KMS-11 (cell line): Measurements from ENCODE around the gene CCDC28A.

Source experiments
- H2AFZ ChIP-seq: fragments of 200-600 bp; sonication (generic); 2 replicates; pipeline ENCODE4 v1.6.1; 2016; ENCODE audit warnings: antibody characterized with exemption, mixed run types, low read depth
- H3K27ac ChIP-seq: fragments of 200-600 bp; sonication (generic); 2 replicates; pipeline ENCODE4 v1.6.1; 2016; ENCODE audit warnings: mild to moderate bottlenecking, mixed run types
- H3K27me3 ChIP-seq: fragments of 200-600 bp; sonication (generic); 2 replicates; pipeline ENCODE4 v1.6.1; 2017; ENCODE audit warnings: mild to moderate bottlenecking, low read depth, mixed run types, moderate library complexity; ENCODE audit not compliant: insufficient read depth
- H3K36me3 ChIP-seq: fragments of 200-600 bp; sonication (generic); 2 replicates; pipeline ENCODE4 v1.6.1; 2017; ENCODE audit warnings: mild to moderate bottlenecking, mixed run types; ENCODE audit not compliant: insufficient read depth
- H3K4me1 ChIP-seq: fragments of 200-600 bp; sonication (generic); 2 replicates; pipeline ENCODE4 v1.6.1; 2016; ENCODE audit warnings: mild to moderate bottlenecking, low read depth, mixed run types; ENCODE audit not compliant: poor library complexity, severe bottlenecking
- H3K4me2 ChIP-seq: fragments of 200-600 bp; sonication (generic); 2 replicates; pipeline ENCODE4 v1.7.0; 2016; ENCODE audit warnings: mild to moderate bottlenecking, mixed run types
- H3K4me3 ChIP-seq: fragments of 200-600 bp; sonication (generic); IDR thresholded peaks from 2 replicates; pipeline ENCODE4 v1.6.1; 2017; ENCODE audit warnings: low read depth, low read length, mixed read lengths; ENCODE audit not compliant: insufficient read depth
- H3K79me2 ChIP-seq: fragments of 200-600 bp; sonication (generic); 2 replicates; pipeline ENCODE4 v1.6.1; 2016; ENCODE audit warnings: low read depth, mixed run types; ENCODE audit not compliant: insufficient read depth
- H3K9ac ChIP-seq: fragments of 200-600 bp; sonication (generic); 2 replicates; pipeline ENCODE4 v1.6.1; 2016; ENCODE audit warnings: mild to moderate bottlenecking, mixed run types
- H4K20me1 ChIP-seq: fragments of 200-600 bp; sonication (generic); 2 replicates; pipeline ENCODE4 v1.6.1; 2016; ENCODE audit warnings: mild to moderate bottlenecking, mixed run types; ENCODE audit not compliant: insufficient read depth
- TF ChIP-seq, protein P1 (sequence below): fragments of 200-600 bp; sonication (generic); conservative IDR thresholded peaks from 2 replicates; pipeline ENCODE4 v1.6.1; 2017; ENCODE audit warnings: low read depth, mild to moderate bottlenecking, antibody characterized with exemption, low read length, moderate library complexity, mixed read lengths

The CCDC28A gene

DNA sequence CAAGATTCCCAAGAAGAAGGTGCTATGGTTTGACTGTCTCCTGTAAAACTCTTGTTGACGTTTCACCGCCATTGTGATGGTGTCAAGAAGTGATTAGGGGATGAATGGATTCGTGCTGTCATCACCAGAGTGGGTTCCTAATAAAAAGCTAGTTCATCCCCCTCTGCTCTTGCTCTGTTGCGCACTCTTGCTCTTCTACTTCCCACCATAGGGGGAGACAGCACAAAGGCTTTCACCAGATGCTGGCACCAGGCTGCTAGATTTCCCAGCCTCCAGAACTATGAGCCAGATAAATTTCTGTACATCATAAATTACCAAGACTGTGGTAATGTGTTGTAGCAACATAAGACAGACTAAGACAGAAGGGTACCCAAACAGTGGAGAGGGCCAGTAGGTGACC lies 21.6 kb upstream of the CCDC28A start:
- no peak overlapping the region for H2AFZ ChIP-seq
- H3K27ac ChIP-seq = no peak overlapping the region
- TF ChIP-seq, protein P1, sequence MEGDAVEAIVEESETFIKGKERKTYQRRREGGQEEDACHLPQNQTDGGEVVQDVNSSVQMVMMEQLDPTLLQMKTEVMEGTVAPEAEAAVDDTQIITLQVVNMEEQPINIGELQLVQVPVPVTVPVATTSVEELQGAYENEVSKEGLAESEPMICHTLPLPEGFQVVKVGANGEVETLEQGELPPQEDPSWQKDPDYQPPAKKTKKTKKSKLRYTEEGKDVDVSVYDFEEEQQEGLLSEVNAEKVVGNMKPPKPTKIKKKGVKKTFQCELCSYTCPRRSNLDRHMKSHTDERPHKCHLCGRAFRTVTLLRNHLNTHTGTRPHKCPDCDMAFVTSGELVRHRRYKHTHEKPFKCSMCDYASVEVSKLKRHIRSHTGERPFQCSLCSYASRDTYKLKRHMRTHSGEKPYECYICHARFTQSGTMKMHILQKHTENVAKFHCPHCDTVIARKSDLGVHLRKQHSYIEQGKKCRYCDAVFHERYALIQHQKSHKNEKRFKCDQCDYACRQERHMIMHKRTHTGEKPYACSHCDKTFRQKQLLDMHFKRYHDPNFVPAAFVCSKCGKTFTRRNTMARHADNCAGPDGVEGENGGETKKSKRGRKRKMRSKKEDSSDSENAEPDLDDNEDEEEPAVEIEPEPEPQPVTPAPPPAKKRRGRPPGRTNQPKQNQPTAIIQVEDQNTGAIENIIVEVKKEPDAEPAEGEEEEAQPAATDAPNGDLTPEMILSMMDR = no peak
- H3K9ac ChIP-seq = no peak overlapping the region
- no peaks in the 10 kb centered on the region for H4K20me1 ChIP-seq
- H3K36me3 ChIP-seq = no peaks in the 10 kb centered on the region
- no peak overlapping the region for H3K4me3 ChIP-seq
- H3K79me2 ChIP-seq = no peaks in the 10 kb centered on the region
- no peak overlapping the region for H3K4me2 ChIP-seq
- no peaks in the 10 kb centered on the region for H3K27me3 ChIP-seq
- H3K4me1 ChIP-seq = no peaks in the 10 kb centered on the region

DNA sequence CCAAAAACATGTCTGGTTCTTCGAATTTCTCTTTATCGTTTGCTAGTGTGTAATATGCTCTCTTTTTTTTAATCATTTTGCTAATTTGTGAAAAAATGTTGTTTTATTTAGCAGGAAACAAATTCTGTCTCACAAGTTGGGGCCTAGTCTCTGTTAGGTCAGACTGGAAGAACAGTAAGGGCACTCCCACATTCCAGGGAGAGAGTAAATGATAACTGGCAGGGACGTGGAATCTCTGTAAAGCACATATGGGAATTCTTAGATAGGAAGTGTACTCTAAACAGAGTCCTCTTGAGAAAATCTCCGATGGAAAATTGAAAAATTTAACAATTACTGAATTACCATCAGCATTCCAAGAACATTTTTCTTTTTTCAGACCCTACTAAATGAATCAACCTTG lies 16.4 kb upstream of the CCDC28A start:
- no peak overlapping the region for H3K4me2 ChIP-seq
- H3K9ac ChIP-seq = no peak overlapping the region
- no peaks in the 10 kb centered on the region for H3K27me3 ChIP-seq
- H3K27ac ChIP-seq = no peak overlapping the region
- no peak overlapping the region for H2AFZ ChIP-seq
- no peaks in the 10 kb centered on the region for H3K36me3 ChIP-seq
- no peaks in the 10 kb centered on the region for H3K79me2 ChIP-seq
- no peaks in the 10 kb centered on the region for H4K20me1 ChIP-seq
- TF ChIP-seq, protein P1 = no peak
- H3K4me3 ChIP-seq = no peak overlapping the region
- no peaks in the 10 kb centered on the region for H3K4me1 ChIP-seq

DNA sequence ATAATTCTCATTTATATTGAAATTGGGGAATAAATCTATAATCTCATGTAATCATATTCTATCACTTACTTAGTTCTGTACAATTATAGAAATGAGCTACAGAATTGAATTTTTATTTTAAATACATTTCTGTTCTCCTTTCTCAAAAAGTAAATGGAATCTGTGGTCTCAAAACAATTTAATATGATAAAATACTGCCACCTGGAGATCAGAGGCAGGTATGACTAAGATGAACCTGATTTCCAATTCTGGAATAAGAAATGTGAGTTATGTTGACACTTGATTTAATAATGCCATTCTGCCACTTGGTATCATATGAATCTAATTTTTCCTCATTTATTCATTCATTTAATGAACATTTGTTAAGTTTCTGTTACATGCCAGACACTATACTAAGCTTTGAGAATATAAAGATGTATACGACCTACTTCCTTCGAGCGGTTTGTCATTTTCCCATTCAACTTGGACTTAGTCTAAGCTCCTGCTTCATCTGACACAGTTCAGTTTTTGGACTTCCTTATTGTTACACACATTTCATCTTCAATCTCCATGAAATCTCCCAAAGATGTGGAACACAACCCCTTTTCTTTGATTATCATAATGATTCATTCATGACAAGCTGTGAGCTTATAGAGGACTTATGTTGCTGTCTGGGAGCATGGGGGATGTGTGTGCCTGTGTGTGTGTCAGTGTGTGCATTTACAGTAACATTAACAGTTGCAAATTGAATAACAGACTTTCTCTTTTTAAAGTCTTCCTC lies 7.5 kb upstream of the CCDC28A start:
- no peak overlapping the region for H2AFZ ChIP-seq
- H3K4me1 ChIP-seq = no peaks in the 10 kb centered on the region
- no peak overlapping the region for H3K27ac ChIP-seq
- no peaks in the 10 kb centered on the region for H3K79me2 ChIP-seq
- no peak overlapping the region for H3K4me2 ChIP-seq
- TF ChIP-seq, protein P1 = peak; percentile 73
- no peak overlapping the region for H3K9ac ChIP-seq
- no peaks in the 10 kb centered on the region for H4K20me1 ChIP-seq
- H3K27me3 ChIP-seq = no peaks in the 10 kb centered on the region
- no peak overlapping the region for H3K4me3 ChIP-seq
- no peaks in the 10 kb centered on the region for H3K36me3 ChIP-seq

DNA sequence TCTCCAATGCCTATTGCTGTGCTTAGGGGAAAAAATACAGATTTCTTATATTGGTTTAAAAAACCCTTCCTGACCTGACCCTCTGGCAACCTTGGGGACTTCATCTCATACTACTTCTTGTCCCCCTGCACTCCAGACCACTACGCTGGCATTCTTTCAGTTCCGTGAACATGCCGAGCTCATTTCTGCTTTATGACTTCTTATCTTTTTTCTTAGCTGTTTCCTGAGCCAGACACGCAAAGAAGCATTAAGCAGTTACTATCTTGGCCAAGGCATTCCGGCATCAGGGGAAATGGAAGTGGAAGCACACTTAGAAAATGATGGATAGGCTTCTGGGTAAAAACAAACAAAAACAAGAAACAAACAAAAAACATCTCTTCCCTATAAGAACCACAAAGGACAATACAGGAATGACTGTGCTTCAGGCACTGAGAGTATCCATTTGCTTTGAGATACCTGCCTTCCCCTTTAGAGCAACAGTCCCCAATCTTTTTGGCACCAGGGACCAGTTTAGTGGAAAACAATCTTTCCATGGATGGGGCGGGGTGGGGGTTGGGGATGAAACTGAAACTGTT lies 4.4 kb upstream of the CCDC28A start:
- H3K36me3 ChIP-seq = no peaks in the 10 kb centered on the region
- no peak overlapping the region for H3K27ac ChIP-seq
- H2AFZ ChIP-seq = no peak overlapping the region
- no peak overlapping the region for H3K9ac ChIP-seq
- no peaks in the 10 kb centered on the region for H3K27me3 ChIP-seq
- H3K79me2 ChIP-seq = no peaks in the 10 kb centered on the region; the same call in 1 of the 2 replicates
- TF ChIP-seq, protein P1 = no peak
- H3K4me3 ChIP-seq = no peak overlapping the region
- no peak overlapping the region for H3K4me2 ChIP-seq
- H4K20me1 ChIP-seq = no peaks in the 10 kb centered on the region
- peaks cover 13% of the 10 kb centered on the region for H3K4me1 ChIP-seq
